H9 (cell line): ENCODE data around the gene C13orf46. TPM values are rescaled to one million over a fixed set of nuclear protein-coding genes. Genes with fewer than 3 reads are reported as not detected.

ENCODE experiments used
- DNase-seq: peaks from one replicate; pipeline ENCODE4 v3.0.0-alpha.2; 2017
- H2AFZ ChIP-seq: one replicate; pipeline ENCODE4 v1.6.1; 2013; ENCODE audit warnings: mild to moderate bottlenecking, low read length, control low read depth, moderate library complexity
- H2AK5ac ChIP-seq: 2 replicates; pipeline ENCODE4 v1.6.1; 2013; ENCODE audit warnings: low read length, control low read depth, mixed read lengths; ENCODE audit not compliant: insufficient read length
- H2BK120ac ChIP-seq: one replicate; pipeline ENCODE4 v1.6.1; 2013; ENCODE audit warnings: low read depth, mild to moderate bottlenecking, low read length, control low read depth, inconsistent platforms; ENCODE audit not compliant: poor library complexity, severe bottlenecking
- H2BK12ac ChIP-seq: 2 replicates; pipeline ENCODE4 v1.6.1; 2013; ENCODE audit warnings: low read length, control low read depth, mixed read lengths, low read depth; ENCODE audit not compliant: insufficient read length
- H2BK15ac ChIP-seq: 2 replicates; pipeline ENCODE4 v1.6.1; 2013; ENCODE audit warnings: low read depth, low read length, control low read depth
- H2BK20ac ChIP-seq: one replicate; pipeline ENCODE4 v1.6.1; 2013; ENCODE audit warnings: low read depth, mild to moderate bottlenecking, low read length, control low read depth, inconsistent platforms; ENCODE audit not compliant: poor library complexity, severe bottlenecking
- H2BK5ac ChIP-seq: 2 replicates; pipeline ENCODE4 v1.6.1; 2013; ENCODE audit warnings: low read length, control low read depth, mixed read lengths; ENCODE audit not compliant: insufficient read length
- H3K14ac ChIP-seq: 2 replicates; pipeline ENCODE4 v1.6.1; 2013; ENCODE audit warnings: low read length, control low read depth; ENCODE audit not compliant: insufficient read depth
- H3K18ac ChIP-seq: 2 replicates; pipeline ENCODE4 v1.6.1; 2013; ENCODE audit warnings: low read depth, mild to moderate bottlenecking, mixed read lengths, low read length, control low read depth; ENCODE audit not compliant: insufficient read length
- H3K23ac ChIP-seq: 2 replicates; pipeline ENCODE4 v1.6.1; 2013; ENCODE audit warnings: low read length, control low read depth, mixed read lengths, low read depth; ENCODE audit not compliant: insufficient read length
- H3K23me2 ChIP-seq: 2 replicates; pipeline ENCODE4 v1.6.1; 2013; ENCODE audit warnings: low read depth, mild to moderate bottlenecking, mixed read lengths, low read length, control low read depth; ENCODE audit not compliant: insufficient read length, poor library complexity, severe bottlenecking
- H3K27ac ChIP-seq: 2 replicates; pipeline ENCODE4 v1.5.1; 2013; ENCODE audit warnings: low read length, control low read depth, mixed read lengths, low read depth; ENCODE audit not compliant: insufficient read length
- H3K27me3 ChIP-seq: 2 replicates; pipeline ENCODE4 v1.6.1; 2013; ENCODE audit warnings: low read length, control low read depth, inconsistent platforms; ENCODE audit not compliant: insufficient read depth
- H3K4ac ChIP-seq: 2 replicates; pipeline ENCODE4 v1.6.1; 2013; ENCODE audit warnings: low read depth, mild to moderate bottlenecking, control low read depth, inconsistent platforms, low read length, moderate library complexity
- H3K4me1 ChIP-seq: 2 replicates; pipeline ENCODE4 v1.6.1; 2013; ENCODE audit warnings: low read length, control low read depth, inconsistent platforms; ENCODE audit not compliant: insufficient read depth
- H3K4me2 ChIP-seq: 2 replicates; pipeline ENCODE4 v1.6.1; 2013; ENCODE audit warnings: low read length, control low read depth, mixed read lengths; ENCODE audit not compliant: insufficient read length, insufficient read depth
- H3K56ac ChIP-seq: 2 replicates; pipeline ENCODE4 v1.6.1; 2013; ENCODE audit warnings: low read depth, mild to moderate bottlenecking, mixed read lengths, low read length, control low read depth; ENCODE audit not compliant: insufficient read length
- H3K79me1 ChIP-seq: 2 replicates; pipeline ENCODE4 v1.6.1; 2013; ENCODE audit warnings: low read depth, mild to moderate bottlenecking, moderate library complexity, low read length, control low read depth, inconsistent platforms; ENCODE audit not compliant: insufficient read depth, poor library complexity, severe bottlenecking
- H3K79me2 ChIP-seq: 2 replicates; pipeline ENCODE4 v1.6.1; 2013; ENCODE audit warnings: low read length, control low read depth, inconsistent platforms; ENCODE audit not compliant: insufficient read depth
- H3K9ac ChIP-seq: 2 replicates; pipeline ENCODE4 v1.6.1; 2013; ENCODE audit warnings: low read length, control low read depth, mixed read lengths; ENCODE audit not compliant: insufficient read length; ENCODE audit errors: extremely low read depth
- H3K9me3 ChIP-seq: one replicate; pipeline ENCODE4 v1.6.1; 2013; ENCODE audit warnings: low read depth, low read length, inconsistent platforms; ENCODE audit not compliant: control insufficient read depth
- H3T11ph ChIP-seq: one replicate; pipeline ENCODE4 v1.6.1; 2013; ENCODE audit warnings: mild to moderate bottlenecking, low read length, control low read depth, inconsistent platforms
- H4K20me1 ChIP-seq: one replicate; pipeline ENCODE4 v1.6.1; 2013; ENCODE audit not compliant: control insufficient read depth, insufficient read length, insufficient read depth
- H4K5ac ChIP-seq: 2 replicates; pipeline ENCODE4 v1.6.1; 2013; ENCODE audit warnings: low read depth, mild to moderate bottlenecking, mixed read lengths, low read length, control low read depth; ENCODE audit not compliant: insufficient read length
- H4K8ac ChIP-seq: replicated peaks from 2 replicates; pipeline ENCODE4 v1.6.1; 2013; ENCODE audit warnings: low read length, control low read depth, mixed read lengths, low read depth; ENCODE audit not compliant: insufficient read length
- H4K91ac ChIP-seq: 2 replicates; pipeline ENCODE4 v1.6.1; 2013; ENCODE audit warnings: low read depth, mild to moderate bottlenecking, moderate library complexity, mixed read lengths, low read length, control low read depth; ENCODE audit not compliant: insufficient read length
- H3K27ac Mint-ChIP-seq, 3 experiments: 2 replicates in 2 of 3; 3 replicates in 1 of 3; pipeline ENCODE4 v1.8.0; 2020 to 2021; ENCODE audit warnings: mixed read lengths in 3 of 3, mild to moderate bottlenecking in 1 of 3, moderate library complexity in 1 of 3
- H3K27me3 Mint-ChIP-seq: 2 replicates; pipeline ENCODE4 v1.8.0; 2021; ENCODE audit warnings: low read depth, mild to moderate bottlenecking, moderate library complexity, mixed read lengths
- H3K36me3 Mint-ChIP-seq, 3 experiments: 2 replicates in 2 of 3; 3 replicates in 1 of 3; pipeline ENCODE4 v1.8.0; 2020 to 2021; ENCODE audit warnings: low read depth in 3 of 3, mixed read lengths in 3 of 3; ENCODE audit not compliant: insufficient read depth in 1 of 3
- H3K4me1 Mint-ChIP-seq, 2 experiments: 2 replicates each; pipeline ENCODE4 v1.8.0; 2020; ENCODE audit warnings: mixed read lengths in 2 of 2
- H3K4me3 Mint-ChIP-seq, 2 experiments: 2 replicates in 1 of 2; 3 replicates in 1 of 2; pipeline ENCODE4 v1.8.0; 2020 to 2021; ENCODE audit warnings: mild to moderate bottlenecking in 2 of 2, mixed read lengths in 2 of 2, moderate library complexity in 1 of 2
- H3K9me3 Mint-ChIP-seq, 2 experiments: 2 replicates in 1 of 2; 3 replicates in 1 of 2; pipeline ENCODE4 v1.8.0; 2020; ENCODE audit warnings: mild to moderate bottlenecking in 2 of 2, mixed read lengths in 2 of 2, moderate library complexity in 1 of 2
- WGBS: extraction: QIAGEN DNeasy Blood & Tissue Kit; methylation state at CpG from one replicate; pipeline ENCODE4 v1.1.7; 2013; ENCODE audit warnings: missing lambda C conversion rate, low lambda C conversion rate, mixed read lengths; ENCODE audit not compliant: insufficient read length; ENCODE audit errors: extremely low coverage; 5-methylcytosine and 5-hydroxymethylcytosine counted together
- total RNA-seq: library from RNA; stranded (reverse); gene quantifications from 2 replicates; pipeline ENCODE4 v1.2.1, GENCODE V29; 2021
- TF ChIP-seq, protein P1 (sequence below): fragments of 200-600 bp; sonication (generic); conservative IDR thresholded peaks from 3 replicates; pipeline ENCODE4 v1.8.0; 2021; ENCODE audit warnings: antibody characterized with exemption, mild to moderate bottlenecking

The C13orf46 gene
- total RNA-seq, 1 experiment from 2014 or later, result 0.55 TPM

DNA sequence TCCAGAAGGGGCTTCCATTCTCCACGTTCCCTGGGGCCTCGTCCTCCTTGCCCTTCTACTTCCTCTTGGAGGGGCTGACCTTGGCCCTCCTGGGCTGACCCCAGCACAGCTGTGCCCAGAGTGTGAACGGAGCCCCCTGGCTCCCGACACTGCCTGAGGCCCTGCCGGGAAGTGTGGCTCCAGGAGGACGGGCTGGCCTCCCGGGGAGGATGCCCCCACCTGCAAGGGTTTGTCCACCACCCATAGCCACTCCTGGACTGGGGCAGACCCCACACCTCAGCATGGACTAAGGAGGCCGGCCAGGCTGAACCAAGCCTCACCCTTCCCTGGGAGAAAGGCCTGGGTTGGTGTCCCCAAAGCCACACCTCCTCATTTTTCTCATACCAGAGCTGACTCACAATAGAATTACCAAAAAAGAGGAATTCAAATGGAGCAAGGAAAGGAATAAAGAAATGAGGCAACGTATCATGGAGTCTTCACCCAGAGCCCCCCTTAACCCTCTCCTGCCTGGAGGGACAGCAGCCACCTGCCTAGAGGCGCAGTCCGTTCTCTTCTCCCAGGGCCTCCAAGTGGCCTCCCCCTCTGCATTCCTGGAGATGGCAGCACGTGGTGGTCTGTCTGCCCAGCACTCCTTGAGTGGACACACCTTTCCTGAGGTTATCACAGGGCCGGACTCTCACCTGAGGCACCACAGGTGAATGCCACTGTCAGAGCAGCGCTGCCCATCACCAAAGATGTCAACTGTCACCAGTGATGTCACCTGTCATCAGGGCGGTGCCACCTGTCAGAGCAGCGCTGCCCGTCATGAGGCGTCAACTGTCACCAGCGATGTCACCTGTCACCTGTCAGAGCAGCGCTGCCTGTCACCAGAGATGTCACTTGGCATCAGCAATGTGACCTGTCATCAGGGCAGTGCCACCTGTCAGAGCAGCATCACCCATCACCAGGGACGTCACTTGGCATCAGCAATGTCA, 3.1 kb upstream of the C13orf46 start:
- Histone ChIP-seq H3K4me2 (no peak overlapping the region), H2AK5ac (no peak overlapping the region), H3K4me1 (no peaks in the 10 kb centered on the region), H3K56ac (no peak overlapping the region), H2AFZ (no peak overlapping the region), H3K27ac (no peak overlapping the region), H2BK12ac (no peak overlapping the region), H3K18ac (no peak overlapping the region), H3K4ac (no peak overlapping the region), H3K9ac (no peak overlapping the region), H3K9me3 (no peaks in the 10 kb centered on the region), H4K8ac (no peak overlapping the region), H2BK15ac (no peak overlapping the region), H2BK120ac (no peak overlapping the region), H4K20me1 (peaks cover 11% of the 10 kb centered on the region), H2BK20ac (no peak overlapping the region), H3K23me2 (no peaks in the 10 kb centered on the region), H3K79me1 (no peaks in the 10 kb centered on the region), H3K14ac (no peak overlapping the region), H3K27me3 (no peaks in the 10 kb centered on the region), H3K79me2 (no peaks in the 10 kb centered on the region), H3K23ac (no peak overlapping the region), H2BK5ac (no peak overlapping the region), H4K5ac (no peak overlapping the region), H4K91ac (no peak overlapping the region), H3T11ph (no peak overlapping the region)
- H3K4me1 Mint-ChIP-seq, result peaks cover 0 to 13% of the 10 kb centered on the region in 2 experiments; a peak in 2 of 4 replicates
- no peak for DNase-seq
- TF ChIP-seq, protein P1, sequence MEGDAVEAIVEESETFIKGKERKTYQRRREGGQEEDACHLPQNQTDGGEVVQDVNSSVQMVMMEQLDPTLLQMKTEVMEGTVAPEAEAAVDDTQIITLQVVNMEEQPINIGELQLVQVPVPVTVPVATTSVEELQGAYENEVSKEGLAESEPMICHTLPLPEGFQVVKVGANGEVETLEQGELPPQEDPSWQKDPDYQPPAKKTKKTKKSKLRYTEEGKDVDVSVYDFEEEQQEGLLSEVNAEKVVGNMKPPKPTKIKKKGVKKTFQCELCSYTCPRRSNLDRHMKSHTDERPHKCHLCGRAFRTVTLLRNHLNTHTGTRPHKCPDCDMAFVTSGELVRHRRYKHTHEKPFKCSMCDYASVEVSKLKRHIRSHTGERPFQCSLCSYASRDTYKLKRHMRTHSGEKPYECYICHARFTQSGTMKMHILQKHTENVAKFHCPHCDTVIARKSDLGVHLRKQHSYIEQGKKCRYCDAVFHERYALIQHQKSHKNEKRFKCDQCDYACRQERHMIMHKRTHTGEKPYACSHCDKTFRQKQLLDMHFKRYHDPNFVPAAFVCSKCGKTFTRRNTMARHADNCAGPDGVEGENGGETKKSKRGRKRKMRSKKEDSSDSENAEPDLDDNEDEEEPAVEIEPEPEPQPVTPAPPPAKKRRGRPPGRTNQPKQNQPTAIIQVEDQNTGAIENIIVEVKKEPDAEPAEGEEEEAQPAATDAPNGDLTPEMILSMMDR, result no peak
- no peaks in the 10 kb centered on the region for H3K9me3 Mint-ChIP-seq
- H3K36me3 Mint-ChIP-seq, result peaks cover 12 to 20% (median 13%) of the 10 kb centered on the region in 3 experiments; a peak in 6 of 7 replicates
- no peak overlapping the region for H3K27ac Mint-ChIP-seq
- WGBS, result no CpG with 5 or more reads among the region's 21 CpGs
- no peak overlapping the region for H3K4me3 Mint-ChIP-seq
- H3K27me3 Mint-ChIP-seq, result no peaks in the 10 kb centered on the region
